ENCODE data around the gene PEBP1. TPM values are rescaled to one million over a fixed set of nuclear protein-coding genes. Genes with fewer than 3 reads are reported as not detected.
"Not testable (repeated sequence)": the region's sequence is repeated elsewhere in the genome, so short reads cannot be mapped to it uniquely, and the experiment has no call there.

The PEBP1 gene
- total RNA-seq, 1 experiment from 2014 or later: 168 TPM

GRCh38 chr12:118127867-118128266 lies 8.1 kb upstream of the PEBP1 start:
- ATAC-seq (no peak), DNase-seq (ENCODE audit: low read depth, low spot score) (no peak)
- no peaks in the 10 kb centered on the region for H3K36me3 ChIP-seq (ENCODE audit: control insufficient read depth, insufficient read depth, low read length)
- no peaks in the 10 kb centered on the region for H3K27me3 ChIP-seq (ENCODE audit: control insufficient read depth, insufficient read depth, low read length)
- H3K4me3 ChIP-seq (ENCODE audit: low read depth in 2 of 2, low read length in 2 of 2): no peak overlapping the region
- ChIA-PET POLR2A (no interaction called here), CTCF (no interaction called here)
- no peak for TF ChIP-seq POLR2AphosphoS5 (IDR thresholded peaks at IDR 0.05; ENCODE audit: low read depth, low read length)
- no peak for TF ChIP-seq SIN3A (IDR thresholded peaks at IDR 0.05; ENCODE audit: borderline replicate concordance, insufficient read depth, low read depth, low read length)
- TF ChIP-seq, protein P1, sequence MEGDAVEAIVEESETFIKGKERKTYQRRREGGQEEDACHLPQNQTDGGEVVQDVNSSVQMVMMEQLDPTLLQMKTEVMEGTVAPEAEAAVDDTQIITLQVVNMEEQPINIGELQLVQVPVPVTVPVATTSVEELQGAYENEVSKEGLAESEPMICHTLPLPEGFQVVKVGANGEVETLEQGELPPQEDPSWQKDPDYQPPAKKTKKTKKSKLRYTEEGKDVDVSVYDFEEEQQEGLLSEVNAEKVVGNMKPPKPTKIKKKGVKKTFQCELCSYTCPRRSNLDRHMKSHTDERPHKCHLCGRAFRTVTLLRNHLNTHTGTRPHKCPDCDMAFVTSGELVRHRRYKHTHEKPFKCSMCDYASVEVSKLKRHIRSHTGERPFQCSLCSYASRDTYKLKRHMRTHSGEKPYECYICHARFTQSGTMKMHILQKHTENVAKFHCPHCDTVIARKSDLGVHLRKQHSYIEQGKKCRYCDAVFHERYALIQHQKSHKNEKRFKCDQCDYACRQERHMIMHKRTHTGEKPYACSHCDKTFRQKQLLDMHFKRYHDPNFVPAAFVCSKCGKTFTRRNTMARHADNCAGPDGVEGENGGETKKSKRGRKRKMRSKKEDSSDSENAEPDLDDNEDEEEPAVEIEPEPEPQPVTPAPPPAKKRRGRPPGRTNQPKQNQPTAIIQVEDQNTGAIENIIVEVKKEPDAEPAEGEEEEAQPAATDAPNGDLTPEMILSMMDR (IDR thresholded peaks at IDR 0.05): no peak
- TF ChIP-seq TCF7L2 (IDR thresholded peaks at IDR 0.05; ENCODE audit: low read depth, low read length): no peak
- TF ChIP-seq REST (IDR thresholded peaks at IDR 0.05; ENCODE audit: insufficient read depth in 1 of 2, low read depth in 2 of 2, low read length in 1 of 2): no peak
- no peak overlapping the region for H3K27ac ChIP-seq (ENCODE audit: low read length)
- BruUV-seq (replicated peaks): no TSS peak
- no peaks in the 10 kb centered on the region; the same call in 1 of the 2 replicates for H3K4me1 ChIP-seq (ENCODE audit: control insufficient read depth, insufficient read depth, low read length)
- intact Hi-C loops (cut with micrococcal nuclease; ENCODE audit: unreplicated experiment) (no loop called here), in situ Hi-C loops (cut with HindIII; ENCODE audit: low pct_unique_long_range_greater_than_20kb, low sequenced_read_pairs) (no loop called here)
- no peaks in the 10 kb centered on the region for H3K9me3 ChIP-seq (ENCODE audit: control insufficient read depth, insufficient read depth, low read depth, low read length)

DNA sequence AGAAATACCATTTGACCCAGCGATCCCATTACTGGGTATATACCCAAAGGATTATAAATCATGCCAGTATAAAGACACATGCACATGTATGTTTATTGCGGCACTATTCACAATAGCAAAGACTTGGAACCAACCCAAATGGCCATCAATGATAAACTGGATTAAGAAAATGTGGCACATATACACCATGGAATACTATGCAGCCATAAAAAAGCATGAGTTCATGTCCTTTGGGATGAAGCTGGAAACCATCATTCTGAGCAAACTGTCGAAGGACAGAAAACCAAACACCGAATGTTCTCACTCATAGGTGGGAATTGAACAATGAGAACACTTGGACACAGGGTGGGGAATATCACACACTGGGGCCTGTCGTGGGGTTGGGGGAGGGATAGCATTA lies 6.5 kb upstream of the PEBP1 start:
- H3K4me3 ChIP-seq (ENCODE audit: low read depth in 2 of 2, low read length in 2 of 2); POLR2A ChIA-PET; in situ Hi-C loops (cut with HindIII; ENCODE audit: low pct_unique_long_range_greater_than_20kb, low sequenced_read_pairs); ATAC-seq; intact Hi-C loops (cut with micrococcal nuclease; ENCODE audit: unreplicated experiment); DNase-seq (ENCODE audit: low read depth, low spot score); H3K36me3 ChIP-seq (ENCODE audit: control insufficient read depth, insufficient read depth, low read length); BruUV-seq (replicated peaks); H3K4me1 ChIP-seq (ENCODE audit: control insufficient read depth, insufficient read depth, low read length); H3K9me3 ChIP-seq (ENCODE audit: control insufficient read depth, insufficient read depth, low read depth, low read length); CTCF ChIA-PET; H3K27ac ChIP-seq (ENCODE audit: low read length); H3K27me3 ChIP-seq (ENCODE audit: control insufficient read depth, insufficient read depth, low read length): not testable (repeated sequence)

DNA sequence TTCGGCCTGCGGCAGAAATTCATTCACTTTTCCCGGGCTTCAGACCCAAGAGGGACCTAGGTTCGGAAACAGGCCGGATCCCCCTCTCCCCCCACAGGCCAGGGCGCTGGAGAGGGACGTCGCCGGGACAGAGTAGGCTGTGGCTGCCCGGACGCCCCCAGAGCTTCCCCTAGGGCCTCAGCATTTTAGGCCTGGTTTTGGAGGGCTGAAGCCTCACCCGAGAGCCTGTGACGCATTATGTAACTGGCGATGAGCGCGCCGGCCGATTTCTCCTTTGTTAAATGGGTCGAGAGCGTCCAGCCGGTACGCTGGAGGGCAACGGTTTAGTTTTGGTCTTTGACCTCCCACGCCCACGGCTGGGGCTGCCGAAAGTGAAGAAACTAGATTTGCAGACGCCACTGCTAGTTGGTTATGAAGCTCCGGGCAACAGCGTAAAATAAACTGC lies 657 bp downstream of the PEBP1 start:
- no peaks in the 10 kb centered on the region for H3K27me3 ChIP-seq (ENCODE audit: control insufficient read depth, insufficient read depth, low read length)
- in situ Hi-C loops (cut with HindIII; ENCODE audit: low pct_unique_long_range_greater_than_20kb, low sequenced_read_pairs) (no loop called here), intact Hi-C loops (cut with micrococcal nuclease; ENCODE audit: unreplicated experiment) (no loop called here)
- H3K36me3 ChIP-seq (ENCODE audit: control insufficient read depth, insufficient read depth, low read length): no peaks in the 10 kb centered on the region; the same call in 1 of the 2 replicates
- DNase-seq (ENCODE audit: low read depth, low spot score) (no peak), ATAC-seq (peak; percentile 47)
- no TSS peak for BruUV-seq (replicated peaks)
- no peaks in the 10 kb centered on the region for H3K9me3 ChIP-seq (ENCODE audit: control insufficient read depth, insufficient read depth, low read depth, low read length)
- ChIA-PET POLR2A (no interaction called here), CTCF (no interaction called here)
- TF ChIP-seq, protein P1 (IDR thresholded peaks at IDR 0.05): no peak
- no peak for TF ChIP-seq SIN3A (IDR thresholded peaks at IDR 0.05; ENCODE audit: borderline replicate concordance, insufficient read depth, low read depth, low read length)
- no peak for TF ChIP-seq POLR2AphosphoS5 (IDR thresholded peaks at IDR 0.05; ENCODE audit: low read depth, low read length)
- no peak for TF ChIP-seq REST (IDR thresholded peaks at IDR 0.05; ENCODE audit: insufficient read depth in 1 of 2, low read depth in 2 of 2, low read length in 1 of 2)
- TF ChIP-seq TCF7L2 (IDR thresholded peaks at IDR 0.05; ENCODE audit: low read depth, low read length): no peak
- H3K4me3 ChIP-seq (ENCODE audit: low read depth in 2 of 2, low read length in 2 of 2): peak overlapping the region; percentile 77 to 80
- peak overlapping the region; percentile 83 for H3K27ac ChIP-seq (ENCODE audit: low read length)
- no peaks in the 10 kb centered on the region; the same call in 1 of the 2 replicates for H3K4me1 ChIP-seq (ENCODE audit: control insufficient read depth, insufficient read depth, low read length)

All from Panc1 (cell line).